WTC11 (cell line): ENCODE data around the gene GSTA4. TPM values are rescaled to one million over a fixed set of nuclear protein-coding genes. Genes with fewer than 3 reads are reported as not detected.

Experiments
- ATAC-seq: fragments of 200-7000 bp; cut with Tn5 transposase; 2 replicates; pipeline ENCODE4 v1.10.0; 2021; ENCODE audit warnings: mild to moderate bottlenecking, moderate library complexity
- CTCF ChIA-PET: fragments of 300-600 bp; sonication (Branson Sonifier 250); formaldehyde crosslinking; loops from one replicate; lab custom pipeline; 2021; ENCODE audit warnings: antibody characterized with exemption; lab: Charles Lee
- POLR2A ChIA-PET: fragments of 350-600 bp; sonication (Branson Sonifier 250); formaldehyde crosslinking; loops from one replicate; lab custom pipeline; 2021; ENCODE audit warnings: antibody characterized with exemption; lab: Charles Lee
- DNase-seq: peaks from one replicate; pipeline ENCODE4 v3.0.0; 2021; ENCODE audit warnings: low spot score
- H3K27ac Mint-ChIP-seq: 2 replicates; pipeline ENCODE4 v1.8.0; 2021; ENCODE audit warnings: mixed read lengths
- H3K27me3 Mint-ChIP-seq: 2 replicates; pipeline ENCODE4 v1.8.0; 2021; ENCODE audit warnings: low read depth, mild to moderate bottlenecking, moderate library complexity, mixed read lengths
- H3K36me3 Mint-ChIP-seq: 2 replicates; pipeline ENCODE4 v1.8.0; 2021; ENCODE audit warnings: mixed read lengths
- H3K4me1 Mint-ChIP-seq: 2 replicates; pipeline ENCODE4 v1.8.0; 2022; ENCODE audit warnings: mixed read lengths
- H3K4me3 Mint-ChIP-seq: 2 replicates; pipeline ENCODE4 v1.8.0; 2021; ENCODE audit warnings: mild to moderate bottlenecking, moderate library complexity, mixed read lengths
- H3K9me3 Mint-ChIP-seq: 2 replicates; pipeline ENCODE4 v1.8.0; 2021; ENCODE audit warnings: mixed read lengths
- E2F1 ChIP-seq: sonication (generic); formaldehyde crosslinking; IDR thresholded peaks from 2 replicates; pipeline ENCODE4 v1.8.0; 2022; ENCODE audit warnings: mild to moderate bottlenecking, missing genetic modification reagents
- ELF4 ChIP-seq: sonication (generic); formaldehyde crosslinking; IDR thresholded peaks from 2 replicates; pipeline ENCODE4 v1.8.1; 2022; ENCODE audit warnings: low read depth, mild to moderate bottlenecking, moderate library complexity, missing genetic modification reagents
- ESRRA ChIP-seq: sonication (generic); formaldehyde crosslinking; IDR thresholded peaks from 2 replicates; pipeline ENCODE4 v1.8.1; 2022; ENCODE audit warnings: mild to moderate bottlenecking, missing genetic modification reagents, borderline replicate concordance
- HMGA2 ChIP-seq: fragments of 250-450 bp; sonication (Bioruptor Pico); IDR thresholded peaks from 2 replicates; pipeline ENCODE4 v1.4.0; 2021; ENCODE audit warnings: mild to moderate bottlenecking, moderate library complexity
- IRF2 ChIP-seq: sonication (generic); formaldehyde crosslinking; IDR thresholded peaks from 2 replicates; pipeline ENCODE4 v1.8.0; 2022; ENCODE audit warnings: low read depth, missing genetic modification reagents, borderline replicate concordance
- NFE2L1 ChIP-seq: sonication (generic); formaldehyde crosslinking; IDR thresholded peaks from 2 replicates; pipeline ENCODE4 v1.8.1; 2023; ENCODE audit warnings: missing genetic modification reagents
- NFYB ChIP-seq: sonication (generic); formaldehyde crosslinking; conservative IDR thresholded peaks from 2 replicates; pipeline ENCODE4 v1.8.0; 2022; ENCODE audit warnings: low read depth, missing genetic modification reagents
- NR1H2 ChIP-seq: sonication (generic); formaldehyde crosslinking; IDR thresholded peaks from 2 replicates; pipeline ENCODE4 v1.9.0; 2021; ENCODE audit warnings: mild to moderate bottlenecking, moderate library complexity, missing genetic modification reagents
- USF1 ChIP-seq: sonication (generic); formaldehyde crosslinking; IDR thresholded peaks from 2 replicates; pipeline ENCODE4 v1.8.0; 2022; ENCODE audit warnings: mild to moderate bottlenecking, missing genetic modification reagents
- ZBTB21 ChIP-seq: sonication (generic); formaldehyde crosslinking; IDR thresholded peaks from 2 replicates; pipeline ENCODE4 v1.8.1; 2023; ENCODE audit warnings: mild to moderate bottlenecking, missing genetic modification reagents, borderline replicate concordance
- ZNF263 ChIP-seq: sonication (generic); formaldehyde crosslinking; IDR thresholded peaks from 2 replicates; pipeline ENCODE4 v1.8.1; 2022; ENCODE audit warnings: low read depth, mild to moderate bottlenecking, moderate library complexity, missing genetic modification reagents
- total RNA-seq: library from RNA; stranded (reverse); gene quantifications from 3 replicates; pipeline ENCODE4 v1.2.3, GENCODE V29; 2021
- TF ChIP-seq, protein P1 (sequence below): sonication (generic); formaldehyde crosslinking; IDR thresholded peaks from 2 replicates; pipeline ENCODE4 v1.8.0; 2022; ENCODE audit warnings: missing genetic modification reagents
- TF ChIP-seq, protein P2 (sequence below): sonication (generic); formaldehyde crosslinking; IDR thresholded peaks from 2 replicates; pipeline ENCODE4 v1.8.1; 2023; ENCODE audit warnings: mild to moderate bottlenecking, moderate library complexity, missing genetic modification reagents
- TF ChIP-seq, protein P3 (sequence below): sonication (generic); formaldehyde crosslinking; IDR thresholded peaks from 2 replicates; pipeline ENCODE4 v1.8.1; 2023; ENCODE audit warnings: mild to moderate bottlenecking, missing genetic modification reagents

Gene GSTA4
- total RNA-seq, 1 experiment from 2014 or later: 12.6 TPM

GRCh38 chr6:53033764-53034163 lies 38.7 kb upstream of the GSTA4 start:
- ChIA-PET CTCF (no interaction called here), POLR2A (no interaction called here)
- ATAC-seq (no peak), DNase-seq (no peak)
- no peaks in the 10 kb centered on the region for H3K9me3 Mint-ChIP-seq
- H3K4me3 Mint-ChIP-seq: no peak overlapping the region
- no peak overlapping the region for H3K27ac Mint-ChIP-seq
- TF ChIP-seq ZNF263: no peak
- no peak for TF ChIP-seq USF1
- H3K36me3 Mint-ChIP-seq: peaks cover 24% of the 10 kb centered on the region
- no peaks in the 10 kb centered on the region for H3K27me3 Mint-ChIP-seq
- H3K4me1 Mint-ChIP-seq: no peaks in the 10 kb centered on the region

- no peak for ATAC-seq
- CTCF ChIA-PET: no interaction called here
- no peak overlapping the region for H3K4me3 Mint-ChIP-seq
Measured at GRCh38 chr6:53032849-53033248, 37.8 kb upstream of the GSTA4 start.

DNA sequence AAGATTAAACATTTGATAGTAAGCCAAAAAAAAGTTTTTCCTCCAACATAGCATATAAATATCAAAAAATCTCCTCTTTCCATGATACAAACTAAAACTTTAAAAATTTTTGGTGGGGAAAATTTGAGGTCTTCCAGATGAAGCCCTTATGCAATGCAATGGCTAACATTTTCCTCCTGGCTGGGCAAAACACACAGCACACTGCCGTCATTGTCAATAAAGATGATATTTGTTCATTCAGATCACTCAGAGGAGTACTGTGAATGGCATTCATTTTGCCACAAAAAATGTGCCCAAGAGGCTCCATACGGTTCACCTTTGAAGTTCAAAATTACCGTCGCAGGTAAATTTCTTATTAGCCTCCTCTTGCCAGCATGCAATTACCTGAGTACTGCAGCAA lies 36.2 kb upstream of the GSTA4 start:
- no peak for TF ChIP-seq NFE2L1 (CRISPR knock-in tag)
- H3K27me3 Mint-ChIP-seq: no peaks in the 10 kb centered on the region
- POLR2A ChIA-PET: no interaction called here
- no peak overlapping the region for H3K4me3 Mint-ChIP-seq
- H3K9me3 Mint-ChIP-seq: no peaks in the 10 kb centered on the region
- no peak overlapping the region for H3K27ac Mint-ChIP-seq
- no peak for DNase-seq
- peaks cover 30% of the 10 kb centered on the region for H3K36me3 Mint-ChIP-seq
- CTCF ChIA-PET: no interaction called here
- 0 out of 2 replicates have a peak, but pooled peaks cover 2% of the 10 kb centered on the region for H3K4me1 Mint-ChIP-seq
- no peak for ATAC-seq

More at GRCh38 chr6:53032849-53033248, 37.8 kb upstream of the GSTA4 start:
- DNase-seq: no peak
- peaks cover 29% of the 10 kb centered on the region for H3K36me3 Mint-ChIP-seq
- TF ChIP-seq ZBTB21 (CRISPR knock-in tag) (no peak), ESRRA (CRISPR knock-in tag) (no peak)
- H3K9me3 Mint-ChIP-seq: no peaks in the 10 kb centered on the region
- H3K27me3 Mint-ChIP-seq: no peaks in the 10 kb centered on the region
- H3K27ac Mint-ChIP-seq: no peak overlapping the region
- POLR2A ChIA-PET: no interaction called here
- no peaks in the 10 kb centered on the region for H3K4me1 Mint-ChIP-seq

DNA sequence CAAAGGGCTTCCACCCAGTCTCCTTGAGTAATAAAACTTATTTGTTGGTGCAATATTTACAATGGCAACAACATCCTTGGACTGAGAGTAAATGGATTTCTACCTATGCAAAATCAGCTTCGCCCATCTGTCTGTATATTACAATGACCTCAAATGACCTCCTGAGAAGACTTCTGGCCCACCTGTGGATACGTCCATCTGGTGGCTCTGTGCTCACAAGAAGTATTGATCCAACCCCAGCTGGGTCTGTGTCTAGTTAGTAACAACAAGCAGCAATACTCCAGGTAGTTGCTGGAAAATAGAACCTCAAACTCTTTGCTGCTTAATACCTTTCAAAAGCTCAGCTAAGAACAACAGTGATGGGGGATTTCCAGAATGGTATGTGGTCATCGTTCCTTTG lies 34.7 kb upstream of the GSTA4 start:
- ATAC-seq: no peak
- Mint-ChIP-seq H3K9me3 (no peaks in the 10 kb centered on the region), H3K27ac (no peak overlapping the region), H3K4me1 (0 out of 2 replicates have a peak, but pooled peaks cover 2% of the 10 kb centered on the region), H3K36me3 (peaks cover 27% of the 10 kb centered on the region), H3K27me3 (no peaks in the 10 kb centered on the region), H3K4me3 (no peak overlapping the region)
- ChIA-PET CTCF (no interaction called here), POLR2A (no interaction called here)
- TF ChIP-seq, protein P1, sequence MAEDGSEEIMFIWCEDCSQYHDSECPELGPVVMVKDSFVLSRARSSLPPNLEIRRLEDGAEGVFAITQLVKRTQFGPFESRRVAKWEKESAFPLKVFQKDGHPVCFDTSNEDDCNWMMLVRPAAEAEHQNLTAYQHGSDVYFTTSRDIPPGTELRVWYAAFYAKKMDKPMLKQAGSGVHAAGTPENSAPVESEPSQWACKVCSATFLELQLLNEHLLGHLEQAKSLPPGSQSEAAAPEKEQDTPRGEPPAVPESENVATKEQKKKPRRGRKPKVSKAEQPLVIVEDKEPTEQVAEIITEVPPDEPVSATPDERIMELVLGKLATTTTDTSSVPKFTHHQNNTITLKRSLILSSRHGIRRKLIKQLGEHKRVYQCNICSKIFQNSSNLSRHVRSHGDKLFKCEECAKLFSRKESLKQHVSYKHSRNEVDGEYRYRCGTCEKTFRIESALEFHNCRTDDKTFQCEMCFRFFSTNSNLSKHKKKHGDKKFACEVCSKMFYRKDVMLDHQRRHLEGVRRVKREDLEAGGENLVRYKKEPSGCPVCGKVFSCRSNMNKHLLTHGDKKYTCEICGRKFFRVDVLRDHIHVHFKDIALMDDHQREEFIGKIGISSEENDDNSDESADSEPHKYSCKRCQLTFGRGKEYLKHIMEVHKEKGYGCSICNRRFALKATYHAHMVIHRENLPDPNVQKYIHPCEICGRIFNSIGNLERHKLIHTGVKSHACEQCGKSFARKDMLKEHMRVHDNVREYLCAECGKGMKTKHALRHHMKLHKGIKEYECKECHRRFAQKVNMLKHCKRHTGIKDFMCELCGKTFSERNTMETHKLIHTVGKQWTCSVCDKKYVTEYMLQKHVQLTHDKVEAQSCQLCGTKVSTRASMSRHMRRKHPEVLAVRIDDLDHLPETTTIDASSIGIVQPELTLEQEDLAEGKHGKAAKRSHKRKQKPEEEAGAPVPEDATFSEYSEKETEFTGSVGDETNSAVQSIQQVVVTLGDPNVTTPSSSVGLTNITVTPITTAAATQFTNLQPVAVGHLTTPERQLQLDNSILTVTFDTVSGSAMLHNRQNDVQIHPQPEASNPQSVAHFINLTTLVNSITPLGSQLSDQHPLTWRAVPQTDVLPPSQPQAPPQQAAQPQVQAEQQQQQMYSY: no peak
- DNase-seq: no peak

GRCh38 chr6:53029257-53029656 lies 34.2 kb upstream of the GSTA4 start:
- Mint-ChIP-seq H3K4me1 (0 out of 2 replicates have a peak, but pooled peaks cover 2% of the 10 kb centered on the region), H3K27me3 (no peaks in the 10 kb centered on the region), H3K36me3 (peaks cover 26% of the 10 kb centered on the region), H3K9me3 (no peaks in the 10 kb centered on the region), H3K27ac (no peak overlapping the region), H3K4me3 (no peak overlapping the region)
- ATAC-seq (no peak), DNase-seq (no peak)
- ChIA-PET CTCF (no interaction called here), POLR2A (no interaction called here)
- no peak for TF ChIP-seq USF1
- TF ChIP-seq NR1H2 (CRISPR knock-in tag): no peak
- no peak for TF ChIP-seq HMGA2
- no peak for TF ChIP-seq IRF2 (CRISPR knock-in tag)
- no peak for TF ChIP-seq NFYB (CRISPR knock-in tag)
- TF ChIP-seq E2F1 (CRISPR knock-in tag): no peak
- TF ChIP-seq, protein P2, sequence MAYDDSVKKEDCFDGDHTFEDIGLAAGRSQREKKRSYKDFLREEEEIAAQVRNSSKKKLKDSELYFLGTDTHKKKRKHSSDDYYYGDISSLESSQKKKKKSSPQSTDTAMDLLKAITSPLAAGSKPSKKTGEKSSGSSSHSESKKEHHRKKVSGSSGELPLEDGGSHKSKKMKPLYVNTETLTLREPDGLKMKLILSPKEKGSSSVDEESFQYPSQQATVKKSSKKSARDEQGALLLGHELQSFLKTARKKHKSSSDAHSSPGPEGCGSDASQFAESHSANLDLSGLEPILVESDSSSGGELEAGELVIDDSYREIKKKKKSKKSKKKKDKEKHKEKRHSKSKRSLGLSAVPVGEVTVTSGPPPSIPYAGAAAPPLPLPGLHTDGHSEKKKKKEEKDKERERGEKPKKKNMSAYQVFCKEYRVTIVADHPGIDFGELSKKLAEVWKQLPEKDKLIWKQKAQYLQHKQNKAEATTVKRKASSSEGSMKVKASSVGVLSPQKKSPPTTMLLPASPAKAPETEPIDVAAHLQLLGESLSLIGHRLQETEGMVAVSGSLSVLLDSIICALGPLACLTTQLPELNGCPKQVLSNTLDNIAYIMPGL: no peak
- TF ChIP-seq, protein P3, sequence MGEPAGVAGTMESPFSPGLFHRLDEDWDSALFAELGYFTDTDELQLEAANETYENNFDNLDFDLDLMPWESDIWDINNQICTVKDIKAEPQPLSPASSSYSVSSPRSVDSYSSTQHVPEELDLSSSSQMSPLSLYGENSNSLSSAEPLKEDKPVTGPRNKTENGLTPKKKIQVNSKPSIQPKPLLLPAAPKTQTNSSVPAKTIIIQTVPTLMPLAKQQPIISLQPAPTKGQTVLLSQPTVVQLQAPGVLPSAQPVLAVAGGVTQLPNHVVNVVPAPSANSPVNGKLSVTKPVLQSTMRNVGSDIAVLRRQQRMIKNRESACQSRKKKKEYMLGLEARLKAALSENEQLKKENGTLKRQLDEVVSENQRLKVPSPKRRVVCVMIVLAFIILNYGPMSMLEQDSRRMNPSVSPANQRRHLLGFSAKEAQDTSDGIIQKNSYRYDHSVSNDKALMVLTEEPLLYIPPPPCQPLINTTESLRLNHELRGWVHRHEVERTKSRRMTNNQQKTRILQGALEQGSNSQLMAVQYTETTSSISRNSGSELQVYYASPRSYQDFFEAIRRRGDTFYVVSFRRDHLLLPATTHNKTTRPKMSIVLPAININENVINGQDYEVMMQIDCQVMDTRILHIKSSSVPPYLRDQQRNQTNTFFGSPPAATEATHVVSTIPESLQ (CRISPR knock-in tag): no peak
- no peak for TF ChIP-seq ELF4 (CRISPR knock-in tag)
- no peak for TF ChIP-seq ZNF263
